Panc1 (cell line): ENCODE results near the gene FOXJ2. TPM values are rescaled to one million over a fixed set of nuclear protein-coding genes. Genes with fewer than 3 reads are reported as not detected.

Source experiments
- ATAC-seq: fragments of 200-7000 bp; cut with Tn5 transposase; 2 replicates; pipeline ENCODE4 v1.9.1; 2020; ENCODE audit warnings: mild to moderate bottlenecking, moderate library complexity
- BruUV-seq: library from RNA; stranded (reverse); fragments of 400-500 nt; replicated peaks from 2 replicates; lab custom pipeline; 2021; lab: Mats Ljungman, UMichigan
- CTCF ChIA-PET: fragments of 300-600 bp; sonication (Branson Sonifier 250); formaldehyde crosslinking; loops from one replicate; lab custom pipeline; 2022; ENCODE audit warnings: antibody characterized with exemption; lab: Charles Lee
- POLR2A ChIA-PET: fragments of 300-600 bp; sonication (Branson Sonifier 250); formaldehyde crosslinking; loops from one replicate; lab custom pipeline; 2022; ENCODE audit warnings: antibody characterized with exemption; lab: Charles Lee
- DNase-seq: peaks from one replicate; pipeline ENCODE4 v3.0.0-alpha.2; 2010; ENCODE audit warnings: low read depth, low spot score
- H3K27ac ChIP-seq: 2 replicates; pipeline ENCODE4 v1.5.1; 2011; ENCODE audit warnings: mild to moderate bottlenecking, low read length, inconsistent platforms
- H3K27me3 ChIP-seq: fragments of 200-500 bp; sonication (Bioruptor generic); 2 replicates; pipeline ENCODE4 v1.6.0; 2014; ENCODE audit warnings: low read length, inconsistent platforms; ENCODE audit not compliant: control insufficient read depth, insufficient read depth
- H3K36me3 ChIP-seq: fragments of 200-500 bp; sonication (Bioruptor generic); 2 replicates; pipeline ENCODE4 v1.5.1; 2014; ENCODE audit warnings: inconsistent platforms, mild to moderate bottlenecking, low read length, moderate library complexity; ENCODE audit not compliant: control insufficient read depth, insufficient read depth
- H3K4me1 ChIP-seq: 2 replicates; pipeline ENCODE4 v1.5.1; 2011; ENCODE audit warnings: inconsistent platforms, mild to moderate bottlenecking, low read length, moderate library complexity; ENCODE audit not compliant: control insufficient read depth, insufficient read depth
- H3K4me3 ChIP-seq, 2 experiments: 2 replicates each; pipeline ENCODE4 v1.5.1; 2011 to 2012; ENCODE audit warnings: low read depth in 2 of 2, low read length in 2 of 2, mild to moderate bottlenecking in 2 of 2, inconsistent platforms in 1 of 2, moderate library complexity in 1 of 2
- H3K9me3 ChIP-seq: fragments of 200-500 bp; sonication (Bioruptor generic); 2 replicates; pipeline ENCODE4 v1.5.1; 2014; ENCODE audit warnings: low read depth, mild to moderate bottlenecking, inconsistent platforms, low read length, moderate library complexity; ENCODE audit not compliant: control insufficient read depth, insufficient read depth
- POLR2AphosphoS5 ChIP-seq: IDR thresholded peaks from 2 replicates; pipeline ENCODE4 v1.6.1; 2012; ENCODE audit warnings: mild to moderate bottlenecking, low read depth, low read length, moderate library complexity
- SIN3A ChIP-seq: IDR thresholded peaks from 2 replicates; pipeline ENCODE4 v1.6.1; 2012; ENCODE audit warnings: low read depth, mild to moderate bottlenecking, low read length, moderate library complexity, borderline replicate concordance; ENCODE audit not compliant: insufficient read depth
- TCF7L2 ChIP-seq: IDR thresholded peaks from 2 replicates; pipeline ENCODE4 v1.6.1; 2011; ENCODE audit warnings: mild to moderate bottlenecking, low read depth, low read length, inconsistent platforms
- in situ Hi-C: cut with HindIII; loops from 2 replicates; pipeline ENCODE4 v1.10.0; 2016; ENCODE audit warnings: low sequenced_read_pairs, low pct_unique_long_range_greater_than_20kb
- intact Hi-C: fragments of 100-400 bp; cut with micrococcal nuclease; formaldehyde crosslinking; loops from one replicate; pipeline ENCODE4 v1.10.0; 2022; ENCODE audit not compliant: unreplicated experiment
- total RNA-seq: library from RNA; stranded (reverse); gene quantifications from one replicate; pipeline ENCODE4 v1.2.1, GENCODE V29; 2021; ENCODE audit not compliant: unreplicated experiment
- TF ChIP-seq, protein P1 (sequence below), 2 experiments: IDR thresholded peaks; 2 replicates each; pipeline ENCODE4 v1.6.1; 2011 to 2012; ENCODE audit warnings: low read depth in 2 of 2, control low read depth in 1 of 2, low read length in 1 of 2, mild to moderate bottlenecking in 1 of 2, moderate library complexity in 1 of 2; ENCODE audit not compliant: insufficient read depth in 1 of 2
- TF ChIP-seq, protein P2 (sequence below): fragments of 450-650 bp; IDR thresholded peaks from 2 replicates; pipeline ENCODE4 v1.5.1; 2017; ENCODE audit warnings: mild to moderate bottlenecking

The FOXJ2 gene
- total RNA-seq, 1 experiment from 2014 or later, result 10.9 TPM

DNA sequence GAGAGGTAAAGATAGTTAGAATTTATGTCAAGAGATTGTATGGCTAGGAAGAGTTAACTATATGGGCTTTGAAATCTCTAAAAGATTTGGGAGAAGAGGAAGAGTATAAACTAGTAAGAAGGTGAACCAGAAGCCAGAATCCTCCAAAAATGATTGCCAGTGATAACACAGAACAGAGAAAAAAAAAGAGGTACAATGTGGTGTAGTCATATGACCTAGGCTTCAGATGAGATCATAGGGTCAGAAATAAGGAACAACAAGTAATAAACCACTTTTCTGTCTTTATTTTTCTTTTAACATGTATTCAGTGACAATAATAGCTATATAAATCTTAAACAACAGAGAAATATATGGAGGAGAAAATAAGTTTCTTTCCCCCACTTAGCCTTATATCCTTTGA, 47.6 kb downstream of the FOXJ2 start:
- Histone ChIP-seq H3K36me3 (peaks cover 4% of the 10 kb centered on the region; the same call in 1 of the 2 replicates), H3K27me3 (no peaks in the 10 kb centered on the region), H3K4me1 (no peaks in the 10 kb centered on the region), H3K4me3 (no peak overlapping the region), H3K9me3 (no peaks in the 10 kb centered on the region), H3K27ac (no peak overlapping the region)
- CTCF ChIA-PET, result no interaction called here
- ATAC-seq (no peak), DNase-seq (no peak)
- in situ Hi-C loops, result no loop called here
- POLR2A ChIA-PET, result no interaction called here
- intact Hi-C loops, result no loop called here
- no TSS peak for BruUV-seq
- TF ChIP-seq, protein P1, sequence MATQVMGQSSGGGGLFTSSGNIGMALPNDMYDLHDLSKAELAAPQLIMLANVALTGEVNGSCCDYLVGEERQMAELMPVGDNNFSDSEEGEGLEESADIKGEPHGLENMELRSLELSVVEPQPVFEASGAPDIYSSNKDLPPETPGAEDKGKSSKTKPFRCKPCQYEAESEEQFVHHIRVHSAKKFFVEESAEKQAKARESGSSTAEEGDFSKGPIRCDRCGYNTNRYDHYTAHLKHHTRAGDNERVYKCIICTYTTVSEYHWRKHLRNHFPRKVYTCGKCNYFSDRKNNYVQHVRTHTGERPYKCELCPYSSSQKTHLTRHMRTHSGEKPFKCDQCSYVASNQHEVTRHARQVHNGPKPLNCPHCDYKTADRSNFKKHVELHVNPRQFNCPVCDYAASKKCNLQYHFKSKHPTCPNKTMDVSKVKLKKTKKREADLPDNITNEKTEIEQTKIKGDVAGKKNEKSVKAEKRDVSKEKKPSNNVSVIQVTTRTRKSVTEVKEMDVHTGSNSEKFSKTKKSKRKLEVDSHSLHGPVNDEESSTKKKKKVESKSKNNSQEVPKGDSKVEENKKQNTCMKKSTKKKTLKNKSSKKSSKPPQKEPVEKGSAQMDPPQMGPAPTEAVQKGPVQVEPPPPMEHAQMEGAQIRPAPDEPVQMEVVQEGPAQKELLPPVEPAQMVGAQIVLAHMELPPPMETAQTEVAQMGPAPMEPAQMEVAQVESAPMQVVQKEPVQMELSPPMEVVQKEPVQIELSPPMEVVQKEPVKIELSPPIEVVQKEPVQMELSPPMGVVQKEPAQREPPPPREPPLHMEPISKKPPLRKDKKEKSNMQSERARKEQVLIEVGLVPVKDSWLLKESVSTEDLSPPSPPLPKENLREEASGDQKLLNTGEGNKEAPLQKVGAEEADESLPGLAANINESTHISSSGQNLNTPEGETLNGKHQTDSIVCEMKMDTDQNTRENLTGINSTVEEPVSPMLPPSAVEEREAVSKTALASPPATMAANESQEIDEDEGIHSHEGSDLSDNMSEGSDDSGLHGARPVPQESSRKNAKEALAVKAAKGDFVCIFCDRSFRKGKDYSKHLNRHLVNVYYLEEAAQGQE (IDR thresholded peaks at IDR 0.05; ENCODE audit: insufficient read depth in 1 of 2, low read depth in 2 of 2, low read length in 1 of 2), result no peak
- TF ChIP-seq POLR2AphosphoS5, result no peak
- TF ChIP-seq, protein P2, sequence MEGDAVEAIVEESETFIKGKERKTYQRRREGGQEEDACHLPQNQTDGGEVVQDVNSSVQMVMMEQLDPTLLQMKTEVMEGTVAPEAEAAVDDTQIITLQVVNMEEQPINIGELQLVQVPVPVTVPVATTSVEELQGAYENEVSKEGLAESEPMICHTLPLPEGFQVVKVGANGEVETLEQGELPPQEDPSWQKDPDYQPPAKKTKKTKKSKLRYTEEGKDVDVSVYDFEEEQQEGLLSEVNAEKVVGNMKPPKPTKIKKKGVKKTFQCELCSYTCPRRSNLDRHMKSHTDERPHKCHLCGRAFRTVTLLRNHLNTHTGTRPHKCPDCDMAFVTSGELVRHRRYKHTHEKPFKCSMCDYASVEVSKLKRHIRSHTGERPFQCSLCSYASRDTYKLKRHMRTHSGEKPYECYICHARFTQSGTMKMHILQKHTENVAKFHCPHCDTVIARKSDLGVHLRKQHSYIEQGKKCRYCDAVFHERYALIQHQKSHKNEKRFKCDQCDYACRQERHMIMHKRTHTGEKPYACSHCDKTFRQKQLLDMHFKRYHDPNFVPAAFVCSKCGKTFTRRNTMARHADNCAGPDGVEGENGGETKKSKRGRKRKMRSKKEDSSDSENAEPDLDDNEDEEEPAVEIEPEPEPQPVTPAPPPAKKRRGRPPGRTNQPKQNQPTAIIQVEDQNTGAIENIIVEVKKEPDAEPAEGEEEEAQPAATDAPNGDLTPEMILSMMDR, result no peak
- no peak for TF ChIP-seq TCF7L2
- no peak for TF ChIP-seq SIN3A

GRCh38 chr12:8081251-8081920, 48.9 kb downstream of the FOXJ2 start:
- no peaks in the 10 kb centered on the region for H3K9me3 ChIP-seq
- H3K27me3 ChIP-seq, result no peaks in the 10 kb centered on the region
- in situ Hi-C loops (no loop called here), intact Hi-C loops (no loop called here)
- peak overlapping the region; percentile 91 to 93 for H3K4me3 ChIP-seq
- TF ChIP-seq POLR2AphosphoS5 (no peak), SIN3A (no peak), TCF7L2 (no peak)
- TF ChIP-seq, protein P1 (IDR thresholded peaks at IDR 0.05; ENCODE audit: insufficient read depth in 1 of 2, low read depth in 2 of 2, low read length in 1 of 2), result no peak
- TF ChIP-seq, protein P2, result no peak
- ChIA-PET POLR2A (no interaction called here), CTCF (no interaction called here)
- H3K27ac ChIP-seq, result peak overlapping the region; percentile 96
- DNase-seq, result no peak
- peak; percentile 72 for ATAC-seq
- no peaks in the 10 kb centered on the region for H3K4me1 ChIP-seq
- H3K36me3 ChIP-seq, result peaks cover 4% of the 10 kb centered on the region; the same call in 1 of the 2 replicates
- BruUV-seq, result TSS peak; percentile 97
